Endodermal cell (in vitro differentiated cells): ENCODE results near the gene NCOA5. TPM values are rescaled to one million over a fixed set of nuclear protein-coding genes. Genes with fewer than 3 reads are reported as not detected.

Experiments
- DNase-seq: peaks from one replicate; pipeline ENCODE4 v3.0.0-alpha.2; 2017
- H3K27ac ChIP-seq: 2 replicates; pipeline ENCODE4 v1.5.1; 2013; ENCODE audit warnings: mild to moderate bottlenecking, low read depth, low read length, moderate library complexity
- H3K27me3 ChIP-seq: 2 replicates; pipeline ENCODE4 v1.6.1; 2013; ENCODE audit warnings: mild to moderate bottlenecking, low read length, moderate library complexity; ENCODE audit not compliant: insufficient read depth, control insufficient read depth, poor library complexity, severe bottlenecking
- H3K36me3 ChIP-seq: 2 replicates; pipeline ENCODE4 v1.7.0; 2013; ENCODE audit warnings: mild to moderate bottlenecking, low read length, moderate library complexity; ENCODE audit not compliant: control insufficient read depth, insufficient read depth
- H3K4me1 ChIP-seq: one replicate; pipeline ENCODE4 v1.7.0; 2013; ENCODE audit warnings: low read length; ENCODE audit not compliant: control insufficient read depth, insufficient read depth
- H3K4me3 ChIP-seq: 2 replicates; pipeline ENCODE4 v1.5.1; 2013; ENCODE audit warnings: mild to moderate bottlenecking, low read length, moderate library complexity
- H3K9ac ChIP-seq: 2 replicates; pipeline ENCODE4 v1.6.1; 2013; ENCODE audit warnings: mild to moderate bottlenecking, low read length, moderate library complexity; ENCODE audit not compliant: poor library complexity, severe bottlenecking; ENCODE audit errors: extremely low read depth
- H3K9me3 ChIP-seq: 2 replicates; pipeline ENCODE4 v1.6.1; 2013; ENCODE audit warnings: mild to moderate bottlenecking, low read length, moderate library complexity; ENCODE audit not compliant: control insufficient read depth
- H3K27ac Mint-ChIP-seq: 2 replicates; pipeline ENCODE4 v1.8.0; 2020; ENCODE audit warnings: mixed read lengths
- H3K27me3 Mint-ChIP-seq: 2 replicates; pipeline ENCODE4 v1.8.0; 2021; ENCODE audit warnings: mild to moderate bottlenecking, mixed read lengths; ENCODE audit not compliant: insufficient read depth
- H3K36me3 Mint-ChIP-seq: 2 replicates; pipeline ENCODE4 v1.8.0; 2020; ENCODE audit warnings: low read depth, mixed read lengths
- H3K4me1 Mint-ChIP-seq: 2 replicates; pipeline ENCODE4 v1.8.0; 2020; ENCODE audit warnings: mixed read lengths
- H3K4me3 Mint-ChIP-seq: 2 replicates; pipeline ENCODE4 v1.8.0; 2020; ENCODE audit warnings: mild to moderate bottlenecking, moderate library complexity, mixed read lengths
- H3K9me3 Mint-ChIP-seq: 2 replicates; pipeline ENCODE4 v1.8.0; 2020; ENCODE audit warnings: mild to moderate bottlenecking, mixed read lengths
- CTCF ChIP-seq: fragments of 200-600 bp; sonication (generic); conservative IDR thresholded peaks from 2 replicates; pipeline ENCODE4 v1.5.0; 2021; ENCODE audit warnings: antibody characterized with exemption, mild to moderate bottlenecking
- WGBS, 2 experiments: methylation state at CpG; one replicate each; pipeline versions ENCODE4 v1.1.5 to v1.1.7; 2013; ENCODE audit warnings: missing lambda C conversion rate in 2 of 2, mixed read lengths in 1 of 2; ENCODE audit not compliant: insufficient coverage in 1 of 2, insufficient read length in 1 of 2; 5-methylcytosine and 5-hydroxymethylcytosine counted together
- total RNA-seq, 2 donors: library from RNA; stranded (reverse); fragmentation: NEBNext Ultra II Directional in 1 of 2; extraction: Animal tissue kit (Norgen Biotek cat#: 25700) in 1 of 2; gene quantifications; 2 replicates in 1 of 2; 3 replicates in 1 of 2; pipeline ENCODE4 v1.2.1, GENCODE V29; 2021

The NCOA5 gene
- total RNA-seq, 2 donors from 2014 or later = 19.3 to 28.7 TPM

GRCh38 chr20:46077642-46078305, 12.0 kb downstream of the NCOA5 start:
- Histone ChIP-seq H3K27me3 (no peaks in the 10 kb centered on the region), H3K9ac (no peak overlapping the region), H3K9me3 (no peaks in the 10 kb centered on the region), H3K36me3 (peaks cover 40% of the 10 kb centered on the region), H3K4me1 (peaks cover 3% of the 10 kb centered on the region), H3K4me3 (no peak overlapping the region), H3K27ac (peak overlapping the region; percentile 15)
- no peak for TF ChIP-seq CTCF
- Mint-ChIP-seq H3K4me3 (no peak overlapping the region), H3K27me3 (no peaks in the 10 kb centered on the region), H3K36me3 (peaks cover 23% of the 10 kb centered on the region), H3K4me1 (peaks cover 59% of the 10 kb centered on the region), H3K27ac (no peak overlapping the region), H3K9me3 (no peaks in the 10 kb centered on the region)
- DNase-seq = no peak
- 92 to 94% methylated on average over 6 to 8 of the region's 8 CpGs for WGBS, 2 experiments

- no peaks in the 10 kb centered on the region for H3K9me3 ChIP-seq
- peaks cover 40% of the 10 kb centered on the region for H3K36me3 ChIP-seq
- peaks cover 23% of the 10 kb centered on the region for H3K36me3 Mint-ChIP-seq
- H3K27me3 ChIP-seq = no peaks in the 10 kb centered on the region
- peaks cover 3% of the 10 kb centered on the region for H3K4me1 ChIP-seq
- WGBS, 2 experiments = 71 to 80% methylated on average over 4 to 7 of the region's 7 CpGs
- TF ChIP-seq CTCF = no peak
- H3K9ac ChIP-seq = no peak overlapping the region
- no peak overlapping the region for H3K4me3 ChIP-seq
- H3K4me1 Mint-ChIP-seq = peaks cover 52% of the 10 kb centered on the region
- no peaks in the 10 kb centered on the region for H3K27me3 Mint-ChIP-seq
- peak; percentile 40 for DNase-seq
- H3K27ac ChIP-seq = no peak overlapping the region
- no peaks in the 10 kb centered on the region for H3K9me3 Mint-ChIP-seq
- H3K4me3 Mint-ChIP-seq = no peak overlapping the region
- no peak overlapping the region for H3K27ac Mint-ChIP-seq
Measured at GRCh38 chr20:46076806-46077205, 13.0 kb downstream of the NCOA5 start.

GRCh38 chr20:46074006-46074405, 15.8 kb downstream of the NCOA5 start:
- Mint-ChIP-seq H3K27ac (no peak overlapping the region), H3K36me3 (peaks cover 25% of the 10 kb centered on the region), H3K4me3 (no peak overlapping the region), H3K9me3 (no peaks in the 10 kb centered on the region), H3K4me1 (peaks cover 37% of the 10 kb centered on the region), H3K27me3 (no peaks in the 10 kb centered on the region)
- Histone ChIP-seq H3K4me1 (peaks cover 3% of the 10 kb centered on the region), H3K36me3 (peaks cover 52% of the 10 kb centered on the region), H3K9ac (no peak overlapping the region), H3K4me3 (no peak overlapping the region), H3K9me3 (no peaks in the 10 kb centered on the region), H3K27ac (peak overlapping the region; percentile 85), H3K27me3 (no peaks in the 10 kb centered on the region)
- TF ChIP-seq CTCF = no peak
- DNase-seq = peak; percentile 29
- 64% methylated on average over 3 of the region's 3 CpGs; no CpG with 5 or more reads in 1 of the 2 experiments for WGBS, 2 experiments
